ENCODE data around the gene MNX1. TPM values are rescaled to one million over a fixed set of nuclear protein-coding genes. Genes with fewer than 3 reads are reported as not detected.

The MNX1 gene
- total RNA-seq, 1 donor from 2014 or later: 2.0 TPM

DNA sequence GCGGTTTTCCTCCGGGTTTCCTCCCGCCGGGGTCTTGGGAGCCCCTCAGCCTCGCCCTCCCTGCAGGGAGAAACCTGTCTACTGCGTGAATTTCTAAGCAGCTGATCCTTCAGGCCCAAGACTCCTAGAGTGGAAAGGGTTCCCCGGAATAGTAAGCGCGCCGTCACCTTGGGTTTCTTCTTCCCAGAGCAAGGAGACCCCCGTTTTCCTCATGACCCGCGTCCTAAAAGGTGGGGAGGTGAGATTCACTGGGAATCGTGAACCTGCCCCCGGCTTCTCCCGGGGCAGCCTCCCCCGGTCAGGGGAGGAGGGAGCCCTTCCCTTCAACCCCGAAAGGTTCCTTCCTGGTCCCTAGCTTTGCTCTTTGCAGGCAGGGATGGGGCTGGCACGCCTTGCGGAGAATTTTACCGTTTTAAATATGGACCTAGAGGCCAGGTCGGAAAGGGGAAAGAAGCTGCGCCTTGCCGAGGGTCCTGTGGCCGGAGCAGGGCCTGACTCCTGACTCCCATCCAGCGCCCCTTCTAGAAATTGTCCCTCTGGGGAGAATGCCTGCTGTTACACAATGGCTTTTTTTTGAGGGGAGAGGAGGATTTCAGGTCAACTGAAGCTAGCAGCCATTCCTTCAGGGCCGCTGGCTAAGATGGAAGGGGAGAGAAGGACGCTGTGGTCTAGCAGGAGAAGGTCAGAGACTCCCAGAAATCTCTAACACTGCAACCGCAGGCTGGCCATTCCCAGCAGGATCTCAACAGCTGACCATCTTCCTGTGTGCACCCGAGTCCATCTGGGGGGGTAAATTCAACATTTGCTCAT lies 11.6 kb upstream of the MNX1 start:
- DNase-seq (ENCODE audit: low read depth): no peak
- no peak overlapping the region for H3K4me3 ChIP-seq (ENCODE audit: low read depth, low read length)
- H3K27me3 ChIP-seq (ENCODE audit: control insufficient read depth, insufficient read depth, low read length): peaks cover 73% of the 10 kb centered on the region
- H3K36me3 ChIP-seq (ENCODE audit: control insufficient read depth, insufficient read depth, low read length): no peaks in the 10 kb centered on the region
- TF ChIP-seq, protein P1, sequence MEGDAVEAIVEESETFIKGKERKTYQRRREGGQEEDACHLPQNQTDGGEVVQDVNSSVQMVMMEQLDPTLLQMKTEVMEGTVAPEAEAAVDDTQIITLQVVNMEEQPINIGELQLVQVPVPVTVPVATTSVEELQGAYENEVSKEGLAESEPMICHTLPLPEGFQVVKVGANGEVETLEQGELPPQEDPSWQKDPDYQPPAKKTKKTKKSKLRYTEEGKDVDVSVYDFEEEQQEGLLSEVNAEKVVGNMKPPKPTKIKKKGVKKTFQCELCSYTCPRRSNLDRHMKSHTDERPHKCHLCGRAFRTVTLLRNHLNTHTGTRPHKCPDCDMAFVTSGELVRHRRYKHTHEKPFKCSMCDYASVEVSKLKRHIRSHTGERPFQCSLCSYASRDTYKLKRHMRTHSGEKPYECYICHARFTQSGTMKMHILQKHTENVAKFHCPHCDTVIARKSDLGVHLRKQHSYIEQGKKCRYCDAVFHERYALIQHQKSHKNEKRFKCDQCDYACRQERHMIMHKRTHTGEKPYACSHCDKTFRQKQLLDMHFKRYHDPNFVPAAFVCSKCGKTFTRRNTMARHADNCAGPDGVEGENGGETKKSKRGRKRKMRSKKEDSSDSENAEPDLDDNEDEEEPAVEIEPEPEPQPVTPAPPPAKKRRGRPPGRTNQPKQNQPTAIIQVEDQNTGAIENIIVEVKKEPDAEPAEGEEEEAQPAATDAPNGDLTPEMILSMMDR (IDR thresholded peaks at IDR 0.05; ENCODE audit: insufficient read depth, low read length, poor library complexity, severe bottlenecking): no peak

DNA sequence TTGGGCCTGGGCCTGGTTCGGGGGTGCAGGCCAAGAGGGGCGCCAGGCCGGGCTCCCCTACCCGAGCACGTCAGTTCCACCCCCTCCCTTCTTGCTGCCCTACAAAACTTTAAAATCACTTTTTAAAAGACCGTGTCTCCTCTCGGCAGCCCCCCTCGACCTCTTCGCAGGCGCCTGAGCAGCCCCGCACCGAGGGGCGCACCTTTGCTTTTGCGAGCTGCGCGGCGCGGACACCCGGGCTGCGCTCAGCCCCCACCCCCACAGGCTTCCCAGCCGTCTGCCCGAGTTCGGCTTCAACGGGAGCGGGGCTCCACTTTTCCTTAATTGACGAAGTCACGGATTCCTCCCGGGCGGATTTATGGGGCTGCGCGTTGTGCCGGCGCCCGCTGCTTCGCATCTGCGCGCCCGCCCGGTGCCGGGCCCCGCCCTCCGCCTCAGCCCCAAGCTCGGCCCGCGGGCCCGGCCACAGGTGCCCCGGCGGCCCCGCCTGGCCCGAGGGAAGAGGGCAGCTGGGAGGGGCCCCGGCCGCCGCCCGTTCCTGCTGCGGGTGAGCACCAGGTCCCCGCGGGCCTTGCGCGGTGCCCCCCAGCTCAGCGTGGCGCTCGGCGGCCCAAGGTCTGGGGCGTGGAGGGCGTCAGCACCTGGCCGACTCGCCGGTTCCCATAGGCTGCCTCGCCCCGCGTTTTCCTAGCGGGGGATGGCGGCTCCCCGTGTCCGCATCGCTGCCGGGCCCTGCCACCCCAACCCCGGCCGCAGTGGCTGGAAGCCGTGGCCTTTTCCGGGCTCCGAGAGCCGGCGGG lies 10.8 kb upstream of the MNX1 start:
- no peaks in the 10 kb centered on the region for H3K36me3 ChIP-seq (ENCODE audit: control insufficient read depth, insufficient read depth, low read length)
- TF ChIP-seq, protein P1 (IDR thresholded peaks at IDR 0.05; ENCODE audit: insufficient read depth, low read length, poor library complexity, severe bottlenecking): no peak
- DNase-seq (ENCODE audit: low read depth): no peak
- peaks cover 81% of the 10 kb centered on the region for H3K27me3 ChIP-seq (ENCODE audit: control insufficient read depth, insufficient read depth, low read length)
- no peak overlapping the region for H3K4me3 ChIP-seq (ENCODE audit: low read depth, low read length)

DNA sequence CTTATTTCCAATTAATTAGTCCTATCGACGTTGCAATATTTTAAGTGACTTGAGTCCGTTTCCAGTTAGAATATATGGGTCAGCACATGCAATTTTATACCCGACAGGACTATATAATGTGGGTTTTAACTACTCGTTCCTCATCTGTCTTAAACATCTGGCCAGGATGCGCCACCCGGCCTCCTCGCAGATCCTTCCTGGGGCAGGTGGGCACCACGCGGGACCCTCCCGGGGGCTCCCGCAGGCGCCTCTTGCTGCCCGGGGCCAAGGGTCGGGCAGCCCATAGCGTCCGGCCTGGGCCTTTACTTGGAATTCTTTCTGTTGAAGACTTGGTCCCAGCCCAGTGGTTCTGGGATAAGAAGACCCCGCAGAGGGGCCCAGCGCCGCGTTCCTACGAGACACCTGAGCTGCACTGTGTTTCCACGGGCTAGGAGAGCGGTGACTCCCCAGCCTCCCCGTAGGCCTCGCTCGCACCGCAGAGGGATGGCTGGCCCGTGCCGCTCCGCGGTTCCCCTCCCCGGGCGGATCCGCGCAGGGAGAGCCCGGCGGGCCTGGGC lies 10.1 kb upstream of the MNX1 start:
- TF ChIP-seq, protein P1 (IDR thresholded peaks at IDR 0.05; ENCODE audit: insufficient read depth, low read length, poor library complexity, severe bottlenecking): no peak
- no peaks in the 10 kb centered on the region for H3K36me3 ChIP-seq (ENCODE audit: control insufficient read depth, insufficient read depth, low read length)
- H3K27me3 ChIP-seq (ENCODE audit: control insufficient read depth, insufficient read depth, low read length): peaks cover 85% of the 10 kb centered on the region
- no peak for DNase-seq (ENCODE audit: low read depth)
- H3K4me3 ChIP-seq (ENCODE audit: low read depth, low read length): no peak overlapping the region

DNA sequence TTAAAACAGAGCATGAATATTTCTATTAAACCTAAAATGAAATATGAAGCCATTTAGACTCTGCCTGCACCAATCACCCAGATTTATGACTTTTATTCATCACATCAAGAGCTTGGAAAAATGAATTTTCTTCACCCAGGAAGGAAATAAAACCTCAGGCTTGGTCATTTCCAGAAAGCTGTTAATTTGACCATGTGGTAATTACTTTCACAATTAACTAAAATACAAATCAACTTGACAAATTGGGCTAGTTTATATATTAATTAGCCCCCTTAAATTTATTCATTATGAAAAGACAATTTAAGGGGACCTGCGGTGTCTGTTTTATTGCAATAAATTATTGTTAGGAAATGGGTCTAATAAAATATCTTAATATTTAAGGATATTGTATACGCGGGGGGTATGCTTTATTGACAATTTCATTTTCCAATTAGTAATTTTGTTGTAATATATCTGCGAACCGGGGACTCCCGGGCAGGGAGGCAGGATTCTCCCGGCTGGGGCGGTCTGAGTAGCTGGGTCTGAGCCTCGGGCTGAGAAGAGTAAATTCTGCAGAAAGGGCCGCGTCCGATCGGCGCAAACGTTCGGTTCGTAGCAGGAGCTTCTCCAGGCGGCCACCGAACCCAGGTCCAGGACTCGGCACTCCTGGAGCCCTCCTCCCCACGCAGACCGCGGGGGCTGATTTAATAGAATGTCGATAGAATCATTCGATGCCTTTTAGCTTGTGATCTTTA lies 9.4 kb upstream of the MNX1 start:
- no peak overlapping the region for H3K4me3 ChIP-seq (ENCODE audit: low read depth, low read length)
- no peaks in the 10 kb centered on the region for H3K36me3 ChIP-seq (ENCODE audit: control insufficient read depth, insufficient read depth, low read length)
- TF ChIP-seq, protein P1 (IDR thresholded peaks at IDR 0.05; ENCODE audit: insufficient read depth, low read length, poor library complexity, severe bottlenecking): no peak
- DNase-seq (ENCODE audit: low read depth): no peak
- H3K27me3 ChIP-seq (ENCODE audit: control insufficient read depth, insufficient read depth, low read length): peaks cover 88% of the 10 kb centered on the region

DNA sequence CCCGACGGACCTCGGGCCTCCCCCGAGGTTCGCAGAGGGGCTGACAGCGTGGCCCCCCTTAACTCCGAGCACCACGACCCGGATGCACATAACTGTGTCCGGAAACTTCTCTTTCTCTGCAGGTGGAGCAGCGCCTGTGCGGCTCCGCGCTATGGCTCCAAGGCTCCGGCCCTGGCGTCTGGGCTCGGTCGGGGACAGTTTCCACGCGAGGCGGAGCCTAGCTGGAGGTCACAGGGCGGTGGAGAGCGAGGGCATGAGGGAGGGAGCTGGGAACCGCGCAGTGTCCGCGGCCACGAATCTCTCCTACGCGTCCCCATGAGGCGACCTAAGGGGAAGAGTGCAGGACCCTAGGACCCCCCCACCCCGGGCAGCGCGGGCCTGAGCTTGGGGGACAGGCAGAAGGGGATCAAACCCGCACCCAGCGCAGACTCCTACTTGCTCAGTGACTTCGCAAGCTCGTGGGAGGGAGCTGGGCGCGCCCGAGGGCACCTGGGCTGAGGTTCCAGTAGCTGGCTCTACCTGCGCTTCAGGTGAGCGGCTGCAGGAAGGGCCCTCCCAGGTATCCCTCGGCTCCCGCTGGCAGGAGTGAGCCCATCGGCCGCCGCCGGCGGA lies 8.6 kb upstream of the MNX1 start:
- Histone ChIP-seq H3K36me3 (ENCODE audit: control insufficient read depth, insufficient read depth, low read length) (no peaks in the 10 kb centered on the region), H3K4me3 (ENCODE audit: low read depth, low read length) (no peak overlapping the region), H3K27me3 (ENCODE audit: control insufficient read depth, insufficient read depth, low read length) (peaks cover 93% of the 10 kb centered on the region)
- DNase-seq (ENCODE audit: low read depth): no peak
- TF ChIP-seq, protein P1 (IDR thresholded peaks at IDR 0.05; ENCODE audit: insufficient read depth, low read length, poor library complexity, severe bottlenecking): no peak
